GM23338 (cell line): Measurements from ENCODE around the gene TMEM143. TPM values are rescaled to one million over a fixed set of nuclear protein-coding genes. Genes with fewer than 3 reads are reported as not detected.

Experiments
- ATAC-seq: fragments of 200-7000 bp; cut with Tn5 transposase; 3 replicates; pipeline ENCODE4 v1.9.1; 2020
- DNase-seq: peaks from one replicate; pipeline ENCODE4 v3.0.0-alpha.2; 2015; ENCODE audit warnings: low spot score
- H2AFZ ChIP-seq: fragments of 200-600 bp; sonication (generic); 2 replicates; pipeline ENCODE4 v1.8.0; 2016; ENCODE audit warnings: antibody characterized with exemption, mild to moderate bottlenecking, moderate library complexity
- H3F3A ChIP-seq: fragments of 200-600 bp; sonication (generic); replicated peaks from 2 replicates; pipeline ENCODE4 v1.8.0; 2017; ENCODE audit warnings: antibody characterized with exemption, mixed run types, low read depth
- H3K27ac ChIP-seq: fragments of 200-600 bp; sonication (generic); 2 replicates; pipeline ENCODE4 v1.6.1; 2016; ENCODE audit warnings: low read depth
- H3K27me3 ChIP-seq: fragments of 200-600 bp; sonication (generic); 2 replicates; pipeline ENCODE4 v1.8.0; 2016; ENCODE audit warnings: mild to moderate bottlenecking, mixed run types, moderate library complexity; ENCODE audit not compliant: insufficient read depth
- H3K36me3 ChIP-seq: fragments of 200-600 bp; sonication (generic); 2 replicates; pipeline ENCODE4 v1.8.0; 2016; ENCODE audit warnings: mild to moderate bottlenecking; ENCODE audit not compliant: insufficient read depth
- H3K4me1 ChIP-seq: fragments of 200-600 bp; sonication (generic); 2 replicates; pipeline ENCODE4 v1.8.0; 2016; ENCODE audit warnings: mild to moderate bottlenecking, moderate library complexity; ENCODE audit not compliant: insufficient read depth
- H3K4me2 ChIP-seq: fragments of 200-600 bp; sonication (generic); 2 replicates; pipeline ENCODE4 v1.7.1; 2017; ENCODE audit warnings: mixed run types
- H3K4me3 ChIP-seq: fragments of 200-600 bp; sonication (generic); 2 replicates; pipeline ENCODE4 v1.6.1; 2016; ENCODE audit warnings: mixed run types
- H3K79me2 ChIP-seq: fragments of 200-600 bp; sonication (generic); replicated peaks from 2 replicates; pipeline ENCODE4 v1.8.0; 2017; ENCODE audit warnings: mild to moderate bottlenecking; ENCODE audit not compliant: insufficient read depth
- H3K9me2 ChIP-seq: fragments of 200-600 bp; sonication (generic); 2 replicates; pipeline ENCODE4 v1.8.0; 2017; ENCODE audit not compliant: insufficient read depth
- H4K20me1 ChIP-seq: fragments of 200-600 bp; sonication (generic); replicated peaks from 2 replicates; pipeline ENCODE4 v1.8.0; 2017; ENCODE audit warnings: mild to moderate bottlenecking; ENCODE audit not compliant: insufficient read depth
- H3K27ac Mint-ChIP-seq: 2 replicates; pipeline ENCODE4 v1.8.0; 2020; ENCODE audit warnings: inconsistent platforms, mild to moderate bottlenecking, moderate library complexity, mixed read lengths
- H3K27me3 Mint-ChIP-seq: 3 replicates; pipeline ENCODE4 v1.8.0; 2022; ENCODE audit warnings: low read depth, mild to moderate bottlenecking, moderate library complexity, mixed read lengths, inconsistent platforms; ENCODE audit not compliant: insufficient read depth, poor library complexity
- H3K36me3 Mint-ChIP-seq: 3 replicates; pipeline ENCODE4 v1.8.0; 2021; ENCODE audit warnings: low read depth, mild to moderate bottlenecking, inconsistent platforms, moderate library complexity, mixed read lengths
- H3K4me1 Mint-ChIP-seq: 3 replicates; pipeline ENCODE4 v1.8.0; 2020; ENCODE audit warnings: mild to moderate bottlenecking, inconsistent platforms, mixed read lengths
- H3K4me3 Mint-ChIP-seq: 3 replicates; pipeline ENCODE4 v1.8.0; 2021; ENCODE audit warnings: moderate library complexity, mild to moderate bottlenecking, inconsistent platforms, mixed read lengths
- H3K9me3 Mint-ChIP-seq: 3 replicates; pipeline ENCODE4 v1.8.0; 2020; ENCODE audit warnings: moderate library complexity, mild to moderate bottlenecking, inconsistent platforms, mixed read lengths
- CREB1 ChIP-seq: fragments of 250-450 bp; sonication (Bioruptor Pico); IDR thresholded peaks from 2 replicates; pipeline ENCODE4 v1.5.0; 2020; ENCODE audit warnings: low read depth, mild to moderate bottlenecking, moderate library complexity
- CTCF ChIP-seq, 2 experiments: fragments of 200-600 bp in 1 of 2; sonication (generic) in 1 of 2; conservative IDR thresholded peaks; 2 replicates each; pipeline versions ENCODE4 v1.5.1 to v1.6.1; 2016 to 2017; ENCODE audit warnings: antibody characterized with exemption in 2 of 2, low read depth in 2 of 2, mild to moderate bottlenecking in 2 of 2, moderate library complexity in 1 of 2
- EZH2 ChIP-seq: fragments of 200-600 bp; sonication (generic); IDR thresholded peaks from one replicate; pipeline ENCODE4 v1.8.0; 2017; ENCODE audit warnings: antibody characterized with exemption, mild to moderate bottlenecking, low read depth; ENCODE audit not compliant: unreplicated experiment
- JUNB ChIP-seq: IDR thresholded peaks from one replicate; pipeline ENCODE4 v1.6.1; 2016; ENCODE audit warnings: antibody characterized with exemption; ENCODE audit not compliant: unreplicated experiment
- NANOG ChIP-seq: IDR thresholded peaks from 2 replicates; pipeline ENCODE4 v1.6.1; 2016; ENCODE audit warnings: antibody characterized with exemption, borderline replicate concordance
- POLR2AphosphoS5 ChIP-seq: IDR thresholded peaks from 2 replicates; pipeline ENCODE4 v1.6.1; 2016; ENCODE audit warnings: antibody characterized with exemption, low read depth
- STAT1 ChIP-seq: IDR thresholded peaks from one replicate; pipeline ENCODE4 v1.6.1; 2016; ENCODE audit warnings: antibody characterized with exemption; ENCODE audit not compliant: unreplicated experiment
- ZNF114 ChIP-seq: fragments of 250-450 bp; sonication (Bioruptor Pico); IDR thresholded peaks from 2 replicates; pipeline ENCODE4 v1.5.0; 2020; ENCODE audit warnings: mild to moderate bottlenecking, moderate library complexity
- ZNF331 ChIP-seq: fragments of 250-450 bp; sonication (Bioruptor Pico); IDR thresholded peaks from 2 replicates; pipeline ENCODE4 v1.5.0; 2020; ENCODE audit warnings: low read depth, mild to moderate bottlenecking, moderate library complexity
- ZNF462 ChIP-seq: fragments of 250-450 bp; sonication (Bioruptor Pico); IDR thresholded peaks from 2 replicates; pipeline ENCODE4 v1.5.0; 2020; ENCODE audit warnings: mild to moderate bottlenecking, moderate library complexity
- polyA plus RNA-seq: library from polyadenylated mRNA; unstranded; fragments of >200 nt; fragmentation: Nextera tagmentation; extraction: Ambion mirVana; gene quantifications from 2 replicates; pipeline ENCODE4 v1.2.1, GENCODE V29; 2016
- total RNA-seq: library from RNA; depleted of rRNA; stranded (reverse); fragments of >200 nt; shearing (Covaris generic); gene quantifications from 2 replicates; pipeline ENCODE4 v1.2.3, GENCODE V29; 2014

The TMEM143 gene
- total and polyA plus RNA-seq, 2 experiments from 2014 or later = 12.8 to 15.0 TPM

- no peak for TF ChIP-seq CREB1 (CRISPR knock-in tag)
- no peak for TF ChIP-seq CTCF (conservative IDR thresholded peaks at IDR 0.05; ENCODE audit: low read depth in 2 of 2)
- no peak for TF ChIP-seq STAT1
- TF ChIP-seq ZNF331 = no peak
Observed at GRCh38 chr19:48385461-48386087, 21.8 kb upstream of the TMEM143 start (continued).

- H3K9me2 ChIP-seq = no peaks in the 10 kb centered on the region
- H4K20me1 ChIP-seq = peaks cover 2% of the 10 kb centered on the region
- H3K4me2 ChIP-seq = no peak overlapping the region
- no peaks in the 10 kb centered on the region for H3K9me3 Mint-ChIP-seq
- peaks cover 22% of the 10 kb centered on the region for H3K36me3 ChIP-seq
- peaks cover 11% of the 10 kb centered on the region; the same call in 1 of the 2 replicates for H3F3A ChIP-seq
- H3K27ac Mint-ChIP-seq = no peak overlapping the region
- no peak for TF ChIP-seq ZNF114 (CRISPR knock-in tag)
- TF ChIP-seq ZNF331 = no peak
- no peak for TF ChIP-seq JUNB
- TF ChIP-seq EZH2 = no peak
- TF ChIP-seq CREB1 (CRISPR knock-in tag) = no peak
- no peak for TF ChIP-seq ZNF462 (CRISPR knock-in tag)
- TF ChIP-seq NANOG = no peak
- TF ChIP-seq POLR2AphosphoS5 = no peak
- no peak overlapping the region for H3K27ac ChIP-seq
- peaks cover 58% of the 10 kb centered on the region for H3K36me3 Mint-ChIP-seq
- ATAC-seq = no peak
- H3K4me1 Mint-ChIP-seq = no peaks in the 10 kb centered on the region
- no peak overlapping the region for H3K4me3 ChIP-seq
- H2AFZ ChIP-seq = no peak overlapping the region
- no peak for DNase-seq
- H3K27me3 Mint-ChIP-seq = peaks cover 5% of the 10 kb centered on the region
- H3K27me3 ChIP-seq = no peaks in the 10 kb centered on the region
- no peaks in the 10 kb centered on the region for H3K79me2 ChIP-seq
- H3K4me1 ChIP-seq = no peaks in the 10 kb centered on the region
- no peak overlapping the region for H3K4me3 Mint-ChIP-seq
Observed at GRCh38 chr19:48382286-48382685, 18.5 kb upstream of the TMEM143 start.
